GM19467 (cell line): ENCODE data around the gene CCDC85B.

Experiments
- ATAC-seq: cut with Tn5 transposase; IDR thresholded peaks from one replicate; pipeline ENCODE4 v1.9.1; 2021; ENCODE audit warnings: mild to moderate bottlenecking, moderate library complexity; ENCODE audit not compliant: unreplicated experiment

Gene CCDC85B

DNA sequence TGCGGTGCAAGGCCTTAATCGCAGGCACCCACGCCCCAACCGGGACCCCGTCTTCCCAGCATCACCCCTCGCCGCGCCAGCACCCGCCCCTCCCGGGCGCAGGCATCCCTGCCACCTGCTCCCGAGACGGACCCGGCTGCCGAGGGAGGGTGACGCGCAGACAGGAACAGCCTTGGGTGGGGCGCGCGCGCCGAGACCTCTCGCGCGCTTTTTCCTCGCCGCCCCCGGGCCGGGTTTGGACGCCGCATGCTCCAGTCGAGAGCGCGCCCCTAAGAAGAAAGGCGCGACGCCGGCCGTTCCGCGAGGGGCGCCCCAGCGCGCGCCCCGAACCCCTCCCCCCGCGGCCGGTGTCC is 33.0 kb upstream of the CCDC85B start:
- ATAC-seq, result peak; percentile 3

DNA sequence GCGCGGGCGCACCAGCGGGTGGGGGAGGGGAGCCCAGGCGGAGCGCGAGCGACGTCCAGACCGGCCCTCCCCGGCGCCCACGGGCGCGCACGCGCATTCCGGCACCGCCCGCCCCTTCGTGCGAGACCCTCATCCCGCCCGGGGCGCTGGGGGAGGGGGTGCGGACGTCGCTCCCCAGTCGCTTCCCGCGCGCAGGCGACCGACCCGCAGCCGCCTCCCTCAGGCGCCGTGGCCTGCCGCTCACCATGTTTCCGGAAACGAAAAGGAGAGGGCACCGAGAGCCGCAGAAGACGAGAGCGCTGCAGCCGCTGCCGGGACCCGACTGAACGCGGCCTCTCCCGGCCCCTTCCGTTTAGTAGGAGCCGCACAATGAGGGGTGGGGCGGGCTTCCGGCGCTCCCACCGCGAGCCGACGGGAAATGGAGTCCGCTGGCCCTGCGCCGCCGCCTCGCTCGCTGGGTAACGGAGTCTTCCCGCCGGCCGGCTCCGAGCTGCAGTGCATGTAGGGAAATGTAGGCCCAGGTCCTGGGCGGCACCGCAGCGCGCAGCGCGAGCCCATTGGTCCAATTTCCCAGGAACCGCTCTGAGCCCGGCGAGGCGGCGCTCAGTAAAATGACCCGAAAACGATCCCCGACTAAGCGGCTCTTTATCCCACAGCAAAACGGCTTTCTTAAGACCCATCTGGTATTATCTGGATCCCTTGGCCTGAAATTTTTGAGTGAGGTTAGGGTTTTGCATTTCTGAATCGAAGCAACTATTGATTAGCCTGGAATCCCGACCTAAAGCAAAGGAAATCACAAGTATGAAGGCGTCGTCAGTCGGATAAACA is 32.4 kb upstream of the CCDC85B start, which contains the start of gene CFL1:
TSS of gene CFL1 (minus strand) at position 328 of the 828 bp plus-strand sequence. CDS start at position 247, 81 bp downstream.
- peak; percentile 44 for ATAC-seq

DNA sequence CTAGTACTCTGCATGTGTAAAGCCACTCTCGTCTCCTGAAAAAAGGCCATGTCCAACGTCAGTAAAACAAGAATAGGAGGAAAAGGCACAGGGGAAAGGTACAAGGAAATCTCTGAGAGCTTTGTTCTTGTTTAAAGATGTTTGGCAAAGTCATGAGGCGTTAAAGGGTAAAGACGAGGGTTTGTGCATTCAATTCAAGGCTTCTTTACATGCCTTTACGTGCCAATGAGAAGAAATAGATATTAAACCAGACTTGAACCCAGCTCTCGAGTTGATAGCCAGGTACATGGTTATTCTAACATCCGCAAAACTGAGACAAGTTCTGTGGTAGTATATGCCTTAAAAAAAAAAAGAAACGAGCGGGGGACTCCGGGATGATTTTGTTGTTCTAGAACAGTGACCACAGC is 31.8 kb upstream of the CCDC85B start:
- ATAC-seq, result no peak

DNA sequence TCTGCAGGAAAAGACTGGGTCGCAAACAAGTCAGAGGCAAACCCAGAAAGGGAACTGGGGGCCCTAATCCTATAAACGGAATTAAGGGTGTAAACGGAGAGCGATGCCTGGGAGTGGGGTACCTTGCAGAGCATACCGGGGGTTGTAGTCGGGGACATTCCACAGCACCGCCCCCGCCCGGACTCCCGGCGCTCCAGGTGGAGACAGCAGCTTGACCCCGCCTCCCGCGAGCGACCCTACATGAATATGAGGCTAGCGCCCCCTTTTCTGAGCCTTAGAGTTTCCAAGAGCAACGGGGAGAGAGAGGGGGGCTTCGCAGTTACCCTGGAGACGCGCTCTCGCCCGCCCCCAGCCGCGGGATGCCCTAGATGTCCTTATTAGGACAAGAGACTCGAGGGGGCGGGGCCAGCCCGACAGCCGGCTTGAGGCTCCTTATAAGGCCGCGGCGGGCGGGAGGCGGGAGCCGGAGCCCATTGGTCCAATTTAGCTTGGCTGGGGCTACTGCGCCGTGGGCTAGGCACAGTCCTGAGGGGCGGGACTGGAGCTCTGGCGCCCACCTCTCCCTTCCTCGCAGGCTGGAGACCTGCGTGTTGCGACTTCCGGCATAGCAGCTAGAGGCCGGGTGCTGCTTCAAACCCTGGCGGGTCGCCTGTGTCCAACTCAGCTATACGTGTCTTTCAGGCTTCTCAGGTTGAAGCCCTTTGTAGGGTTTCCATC is 31.2 kb upstream of the CCDC85B start:
- ATAC-seq, result peak; percentile 40

DNA sequence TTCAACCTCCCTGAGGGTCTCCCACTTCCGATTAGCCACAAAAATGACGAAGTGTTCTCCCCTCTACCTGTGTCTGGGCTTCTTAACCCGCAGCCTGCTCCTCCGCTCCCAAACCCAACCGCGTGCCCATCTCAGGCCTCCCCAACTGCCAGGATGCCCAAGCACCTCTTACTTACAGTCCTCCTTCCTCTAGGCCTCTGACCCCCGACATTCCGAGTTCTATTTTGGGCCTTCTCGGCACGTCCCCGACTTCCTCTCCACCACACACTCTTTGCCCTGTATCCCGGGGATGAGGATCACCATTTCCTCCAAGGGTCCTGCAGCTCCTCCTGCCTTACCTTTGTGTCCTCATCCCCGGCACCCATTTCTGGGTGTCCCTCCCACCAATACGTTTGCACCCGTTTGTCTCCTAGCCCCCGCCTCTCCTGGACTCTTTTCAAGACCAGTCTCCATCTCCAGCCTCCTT is 30.6 kb upstream of the CCDC85B start:
- ATAC-seq, result no peak

DNA sequence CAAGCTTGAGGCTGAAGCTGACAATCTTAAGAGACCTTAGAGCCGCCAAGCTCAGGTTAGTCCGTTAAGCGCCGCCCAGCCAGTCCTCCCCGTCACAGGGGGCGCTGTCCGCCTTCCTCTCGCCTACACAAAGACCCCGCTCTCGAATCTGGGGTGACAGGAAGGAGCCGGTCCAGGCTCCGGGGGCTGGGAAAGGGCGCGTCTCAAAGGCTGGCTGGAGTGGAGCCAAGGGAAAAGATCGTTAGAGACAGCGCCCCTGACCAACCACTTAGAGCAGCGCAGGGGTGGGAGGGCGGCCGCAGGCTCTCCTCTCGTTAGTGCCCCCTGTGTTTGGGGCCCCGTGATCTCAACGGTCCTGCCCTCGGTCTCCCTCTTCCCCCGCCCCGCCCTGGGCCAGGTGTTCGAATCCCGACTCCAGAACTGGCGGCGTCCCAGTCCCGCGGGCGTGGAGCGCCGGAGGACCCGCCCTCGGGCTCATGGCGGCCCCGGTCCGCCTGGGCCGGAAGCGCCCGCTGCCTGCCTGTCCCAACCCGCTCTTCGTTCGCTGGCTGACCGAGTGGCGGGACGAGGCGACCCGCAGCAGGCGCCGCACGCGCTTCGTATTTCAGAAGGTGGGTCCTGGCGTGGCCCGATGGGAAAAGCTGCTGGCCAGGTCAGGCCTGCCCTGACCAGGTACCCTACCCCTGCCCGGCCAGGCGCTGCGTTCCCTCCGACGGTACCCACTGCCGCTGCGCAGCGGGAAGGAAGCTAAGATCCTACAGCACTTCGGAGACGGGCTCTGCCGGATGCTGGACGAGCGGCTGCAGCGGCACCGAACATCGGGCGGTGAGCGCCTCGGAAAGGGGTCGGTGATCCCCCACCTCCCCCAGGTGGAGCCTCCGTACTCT is 30.0 kb upstream of the CCDC85B start, which contains the start of gene MUS81:
TSS of gene MUS81 (plus strand) at position 156 of the 887 bp plus-strand sequence. CDS start at position 477, 321 bp downstream.
- no peak for ATAC-seq

DNA sequence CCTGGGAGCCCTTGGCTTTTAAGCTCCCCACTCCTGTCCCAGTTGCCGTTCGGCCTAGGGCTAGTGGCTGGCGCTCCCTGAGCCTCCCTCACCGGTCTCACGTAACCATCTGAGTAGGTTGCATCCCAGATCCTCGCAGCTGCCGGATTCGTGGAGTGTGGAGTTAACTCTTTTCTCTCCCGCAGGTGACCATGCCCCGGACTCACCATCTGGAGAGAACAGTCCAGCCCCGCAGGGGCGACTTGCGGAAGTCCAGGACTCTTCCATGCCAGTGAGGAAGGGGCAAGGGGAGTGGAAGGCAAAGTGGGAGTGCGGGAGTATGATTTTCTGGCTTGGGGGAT is 29.3 kb upstream of the CCDC85B start:
- no peak for ATAC-seq

DNA sequence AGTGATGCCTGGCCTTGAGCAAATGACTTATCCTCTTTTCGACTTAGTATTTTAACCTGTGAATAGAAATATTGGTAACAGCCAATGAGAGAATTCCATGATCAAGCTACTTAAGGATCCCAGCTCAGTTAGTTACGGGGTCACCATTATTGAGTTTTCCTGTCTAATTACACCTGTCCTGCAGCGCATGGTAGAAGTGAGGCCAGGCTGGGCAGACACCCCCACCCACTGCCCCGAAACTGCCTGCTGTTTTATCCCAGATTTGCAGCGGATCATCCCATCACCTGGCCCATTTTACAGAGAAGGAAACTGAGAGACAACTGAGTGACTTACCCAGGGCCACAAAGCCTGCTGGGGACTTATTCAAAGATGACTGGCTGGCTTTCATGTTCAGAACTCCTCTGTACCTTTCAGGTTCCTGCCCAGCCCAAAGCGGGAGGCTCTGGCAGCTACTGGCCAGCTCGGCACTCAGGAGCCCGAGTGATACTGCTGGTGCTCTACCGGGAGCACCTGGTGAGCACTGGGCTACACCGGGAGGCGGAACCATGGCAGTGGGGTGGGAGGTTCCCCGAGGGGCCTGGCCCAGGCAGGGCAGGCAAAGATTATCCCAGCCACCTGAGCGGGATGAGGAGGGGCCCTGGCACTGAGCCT is 28.8 kb upstream of the CCDC85B start:
- no peak for ATAC-seq

DNA sequence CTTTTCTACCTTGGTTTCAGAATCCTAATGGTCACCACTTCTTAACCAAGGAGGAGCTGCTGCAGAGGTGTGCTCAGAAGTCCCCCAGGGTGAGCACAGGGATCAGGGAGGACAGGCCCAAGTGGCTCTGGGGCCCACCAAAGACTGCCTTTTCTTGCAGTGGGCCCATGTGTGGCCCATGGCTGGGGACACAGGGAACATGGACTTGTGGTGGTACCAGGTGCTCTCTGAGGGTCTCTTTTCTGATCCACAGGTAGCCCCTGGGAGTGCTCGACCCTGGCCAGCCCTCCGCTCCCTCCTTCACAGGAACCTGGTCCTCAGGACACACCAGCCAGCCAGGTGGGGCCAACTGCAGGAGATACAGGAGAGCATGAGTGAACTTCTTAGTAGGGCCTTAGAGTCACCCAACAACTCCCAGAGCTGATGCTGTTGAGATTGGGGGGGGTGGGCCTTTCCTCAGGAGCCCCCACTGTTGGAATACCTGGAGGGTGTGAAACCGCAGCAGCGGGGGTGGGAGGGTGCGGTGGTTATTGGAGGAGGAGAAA is 28.2 kb upstream of the CCDC85B start:
- ATAC-seq, result no peak

DNA sequence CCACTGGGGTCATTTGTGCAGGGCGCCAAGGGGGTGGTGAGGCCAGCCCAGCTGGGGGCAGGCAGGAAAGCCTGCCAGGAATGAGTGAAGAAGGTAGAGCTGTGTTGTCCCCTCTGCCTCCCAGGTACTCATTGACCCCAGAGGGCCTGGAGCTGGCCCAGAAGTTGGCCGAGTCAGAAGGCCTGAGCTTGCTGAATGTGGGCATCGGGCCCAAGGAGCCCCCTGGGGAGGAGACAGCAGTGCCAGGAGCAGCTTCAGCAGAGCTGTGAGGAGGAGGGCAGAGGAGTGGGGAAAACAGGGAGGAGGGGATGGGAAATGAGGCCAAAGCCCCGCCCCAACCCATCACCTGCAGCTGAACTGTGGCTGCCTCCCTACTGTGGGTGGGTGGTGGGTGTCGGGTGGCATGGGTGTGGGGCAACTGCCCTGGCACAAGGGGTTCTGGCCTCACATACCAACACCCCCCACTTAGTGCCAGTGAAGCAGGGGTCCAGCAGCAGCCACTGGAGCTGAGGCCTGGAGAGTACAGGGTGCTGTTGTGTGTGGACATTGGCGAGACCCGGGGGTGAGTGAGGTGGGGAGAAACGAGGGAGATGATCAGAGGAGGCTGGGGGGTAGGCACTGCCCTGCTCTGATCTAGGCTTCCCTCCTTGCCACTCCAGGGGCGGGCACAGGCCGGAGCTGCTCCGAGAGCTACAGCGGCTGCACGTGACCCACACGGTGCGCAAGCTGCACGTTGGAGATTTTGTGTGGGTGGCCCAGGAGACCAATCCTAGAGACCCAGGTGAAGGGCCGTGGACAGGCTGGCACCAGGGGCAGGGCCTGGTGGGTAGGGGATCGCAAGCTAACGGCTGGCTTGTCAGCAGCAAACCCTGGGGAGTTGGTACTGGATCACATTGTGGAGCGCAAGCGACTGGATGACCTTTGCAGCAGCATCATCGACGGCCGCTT is 27.3 kb upstream of the CCDC85B start:
- ATAC-seq, result no peak

DNA sequence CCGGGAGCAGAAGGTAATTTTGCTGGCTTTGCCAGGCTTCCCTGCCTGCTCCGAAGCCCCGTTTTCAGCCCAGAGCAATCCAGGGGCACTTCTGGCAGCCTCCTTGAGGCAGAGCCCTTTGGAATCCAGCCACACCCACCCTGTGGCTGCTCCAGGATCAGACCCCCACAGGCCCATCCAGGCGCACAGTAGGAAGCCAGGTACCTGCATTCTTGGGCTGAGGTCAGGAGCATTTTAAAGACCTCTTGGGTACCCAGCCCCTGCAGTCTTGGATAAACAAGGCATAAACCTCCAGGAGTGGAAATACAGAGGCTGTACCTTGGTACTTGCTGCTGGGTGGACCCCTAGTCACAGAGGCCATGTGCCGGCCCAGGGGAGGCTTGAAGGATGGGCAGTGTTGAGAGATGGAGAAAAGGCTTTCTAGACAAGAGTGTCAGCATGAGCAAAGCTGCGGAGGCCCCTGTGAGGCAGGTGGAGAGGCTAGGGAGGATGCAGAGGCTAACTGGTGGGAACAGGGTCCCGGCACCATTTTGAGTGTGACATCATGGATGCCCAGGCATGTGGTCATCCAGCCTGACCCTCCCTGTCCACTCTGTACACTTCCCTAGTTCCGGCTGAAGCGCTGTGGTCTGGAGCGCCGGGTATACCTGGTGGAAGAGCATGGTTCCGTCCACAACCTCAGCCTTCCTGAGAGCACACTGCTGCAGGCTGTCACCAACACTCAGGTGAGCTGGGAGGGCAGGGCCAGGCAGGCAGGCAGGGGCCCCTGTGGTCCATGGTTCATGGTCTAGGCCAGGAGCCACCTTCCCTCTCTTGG is 26.4 kb upstream of the CCDC85B start:
- ATAC-seq, result no peak

DNA sequence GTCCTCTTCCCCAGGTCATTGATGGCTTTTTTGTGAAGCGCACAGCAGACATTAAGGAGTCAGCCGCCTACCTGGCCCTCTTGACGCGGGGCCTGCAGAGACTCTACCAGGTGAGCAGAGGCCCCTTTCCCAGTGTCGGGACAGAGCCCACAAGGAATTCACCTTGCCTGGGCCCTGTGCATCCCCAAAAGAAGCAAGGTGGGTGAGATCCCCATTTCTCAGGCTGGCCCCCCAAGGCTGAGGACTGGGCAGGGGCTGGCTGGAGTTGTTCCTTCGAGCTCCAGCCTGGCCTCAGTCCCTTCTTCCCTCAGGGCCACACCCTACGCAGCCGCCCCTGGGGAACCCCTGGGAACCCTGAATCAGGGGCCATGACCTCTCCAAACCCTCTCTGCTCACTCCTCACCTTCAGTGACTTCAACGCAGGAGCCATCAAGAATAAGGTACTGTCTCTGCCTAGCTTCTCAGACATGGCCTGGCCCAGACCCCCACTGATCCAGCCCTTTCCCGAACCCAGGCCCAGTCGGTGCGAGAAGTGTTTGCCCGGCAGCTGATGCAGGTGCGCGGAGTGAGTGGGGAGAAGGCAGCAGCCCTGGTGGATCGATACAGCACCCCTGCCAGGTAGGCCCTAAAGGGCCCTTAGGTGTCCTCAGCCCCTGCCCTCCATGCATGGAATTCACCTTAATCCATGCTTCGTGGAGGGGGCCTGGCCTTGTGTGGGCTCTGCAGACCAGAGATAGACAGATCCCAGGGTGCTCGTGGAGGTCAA is 25.6 kb upstream of the CCDC85B start:
- ATAC-seq, result no peak

DNA sequence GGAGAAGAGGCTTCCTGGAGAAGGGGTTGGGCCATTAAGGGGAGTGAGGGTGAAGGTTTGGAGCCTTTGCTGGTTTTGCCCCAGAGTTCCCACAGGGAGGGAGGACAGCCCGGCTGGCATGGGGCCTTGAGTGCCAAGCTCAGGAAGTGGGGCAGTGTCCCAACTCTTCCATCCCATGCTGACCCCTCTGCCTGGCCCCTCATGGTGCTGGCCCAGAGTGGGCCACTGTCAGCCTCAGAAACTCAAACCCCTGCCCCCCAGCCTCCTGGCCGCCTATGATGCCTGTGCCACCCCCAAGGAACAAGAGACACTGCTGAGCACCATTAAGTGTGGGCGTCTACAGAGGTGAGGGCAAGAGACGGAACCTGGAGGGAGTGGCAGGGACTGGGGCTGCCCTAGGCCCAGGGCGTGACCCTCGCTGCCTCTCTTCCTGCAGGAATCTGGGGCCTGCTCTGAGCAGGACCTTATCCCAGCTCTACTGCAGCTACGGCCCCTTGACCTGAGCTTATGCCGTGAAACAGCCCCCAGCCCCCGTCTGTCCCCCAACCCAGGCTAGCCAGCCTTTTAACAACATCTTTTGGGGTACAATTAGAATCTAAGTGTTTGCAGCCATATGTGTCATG is 24.8 kb upstream of the CCDC85B start:
- no peak for ATAC-seq

DNA sequence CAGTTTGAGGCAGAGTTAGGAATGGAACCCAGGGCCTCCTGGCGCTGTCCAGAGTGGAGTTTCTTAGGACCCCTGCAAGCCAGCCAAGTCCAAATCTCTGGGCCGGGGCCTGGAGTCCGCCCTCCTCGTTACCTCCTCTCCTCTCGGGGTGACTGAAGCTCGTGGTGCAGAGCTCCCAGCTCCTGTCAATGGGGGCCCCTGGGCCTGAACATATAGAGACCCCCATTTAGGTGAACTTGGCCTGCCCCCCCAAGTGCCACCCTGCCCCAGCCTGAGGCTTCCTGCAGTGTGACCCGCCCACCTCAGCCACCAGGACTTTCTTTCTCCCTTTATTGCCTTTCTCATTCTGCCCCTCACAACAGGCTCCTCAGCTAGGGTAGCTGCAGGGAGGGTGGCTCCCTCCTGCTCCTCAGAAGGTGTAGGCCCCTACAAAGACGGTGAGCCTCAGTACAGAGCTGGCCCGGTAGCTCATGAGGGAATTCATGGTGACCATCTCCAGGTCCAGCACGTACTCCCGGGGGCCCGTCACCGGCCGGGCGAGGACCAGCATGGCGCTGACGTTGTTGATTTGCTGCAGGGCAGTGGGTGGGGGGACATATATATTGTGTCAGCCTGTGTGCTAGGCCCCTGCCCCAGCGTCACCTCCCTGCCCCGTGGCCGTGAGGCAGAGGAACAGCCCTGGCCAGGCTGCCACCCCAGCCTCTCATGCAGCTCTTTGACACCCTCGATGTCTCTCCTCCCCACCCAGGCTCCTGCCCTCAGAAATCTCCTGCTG is 23.8 kb upstream of the CCDC85B start:
- ATAC-seq, result no peak

DNA sequence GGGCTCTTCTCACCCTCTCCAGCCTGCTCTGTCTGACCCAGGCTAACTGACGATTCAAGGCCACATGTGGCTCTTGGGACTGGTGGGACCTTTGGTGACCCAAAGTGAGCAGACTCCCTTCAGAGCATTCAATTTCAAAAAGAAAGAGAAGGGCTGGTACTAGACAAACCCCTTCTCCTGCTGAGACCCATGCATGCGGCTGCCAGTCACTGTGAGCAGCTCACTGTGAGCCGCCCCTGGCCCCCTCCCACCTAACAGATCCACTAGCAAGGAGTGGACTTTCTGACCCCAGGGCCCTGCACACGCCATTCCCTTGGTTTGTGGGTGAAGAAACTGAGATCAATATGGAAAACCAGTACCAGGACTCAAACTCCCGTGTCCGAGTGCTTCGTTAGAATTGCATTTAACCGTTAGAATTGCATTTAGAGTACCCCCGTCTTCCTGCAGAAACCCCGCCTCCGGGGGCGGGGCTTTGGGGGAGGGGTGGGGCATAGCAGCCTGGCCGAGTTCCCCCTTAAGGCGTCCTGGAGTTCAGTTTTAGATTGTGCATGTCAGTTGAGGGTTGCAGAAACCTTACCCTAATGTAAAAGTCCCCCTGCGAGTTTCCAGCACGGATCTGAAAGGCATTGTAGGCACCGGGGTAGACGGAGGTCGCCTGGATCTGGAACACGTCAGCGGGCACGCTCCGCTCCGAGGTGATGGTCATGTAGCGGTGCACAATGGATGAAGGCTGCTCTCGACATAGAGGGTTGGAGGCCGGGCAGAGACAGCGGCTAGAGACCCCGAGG is 23.0 kb upstream of the CCDC85B start:
- ATAC-seq, result no peak
